ENCODE measurements around the gene CSMD2. TPM values are rescaled to one million over a fixed set of nuclear protein-coding genes. Genes with fewer than 3 reads are reported as not detected.
"Not testable (repeated sequence)": the region's sequence is repeated elsewhere in the genome, so short reads cannot be mapped to it uniquely, and the experiment has no call there.

The CSMD2 gene
- total RNA-seq, 2 experiments from 2014 or later, result not detected

GRCh38 chr1:34101151-34101550 is 63.9 kb downstream of the CSMD2 start:
- intact Hi-C loops (cut with micrococcal nuclease), result no loop called here
- ChIA-PET CTCF (no interaction called here), POLR2A (no interaction called here)
- Mint-ChIP-seq H3K27me3 (peaks cover 8% of the 10 kb centered on the region), H3K4me1 (ENCODE audit: low read depth) (no peaks in the 10 kb centered on the region), H3K4me3 (no peak overlapping the region), H3K36me3 (ENCODE audit: low read depth) (no peaks in the 10 kb centered on the region), H3K9me3 (peaks cover 3% of the 10 kb centered on the region), H3K27ac (no peak overlapping the region)
- no peak for TF ChIP-seq CTCF (IDR thresholded peaks at IDR 0.05)
- DNase-seq (no peak), ATAC-seq (no peak)

GRCh38 chr1:34100332-34100731 is 64.7 kb downstream of the CSMD2 start:
- H3K9me3 Mint-ChIP-seq, result peaks cover 3% of the 10 kb centered on the region
- intact Hi-C loops (cut with micrococcal nuclease), result no loop called here
- H3K4me3 Mint-ChIP-seq, result no peak overlapping the region
- DNase-seq, result no peak
- POLR2A ChIA-PET, result no interaction called here
- H3K36me3 Mint-ChIP-seq (ENCODE audit: low read depth), result no peaks in the 10 kb centered on the region
- CTCF ChIA-PET, result no interaction called here
- H3K4me1 Mint-ChIP-seq (ENCODE audit: low read depth), result no peaks in the 10 kb centered on the region
- no peak overlapping the region for H3K27ac Mint-ChIP-seq
- no peak for ATAC-seq
- TF ChIP-seq CTCF (IDR thresholded peaks at IDR 0.05), result no peak
- H3K27me3 Mint-ChIP-seq, result peaks cover 8% of the 10 kb centered on the region

DNA sequence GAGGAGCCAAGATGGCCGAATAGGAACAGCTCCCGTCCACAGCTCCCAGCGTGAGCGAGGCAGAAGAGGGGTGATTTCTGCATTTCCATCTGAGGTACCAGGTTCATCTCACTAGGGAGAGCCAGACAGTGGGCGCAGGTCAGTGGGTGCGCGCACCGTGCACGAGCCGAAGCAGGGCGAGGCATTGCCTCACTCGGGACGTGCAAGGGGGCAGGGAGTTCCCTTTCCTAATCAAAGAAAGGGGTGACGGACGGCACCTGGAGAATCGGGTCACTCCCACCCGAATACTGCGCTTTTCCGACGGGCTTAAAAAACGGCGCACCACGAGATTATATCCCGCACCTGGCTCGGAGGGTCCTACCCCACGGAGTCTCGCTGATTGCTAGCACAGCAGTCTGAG is 72.6 kb downstream of the CSMD2 start:
- H3K27me3 Mint-ChIP-seq; POLR2A ChIA-PET; DNase-seq; H3K4me3 Mint-ChIP-seq; ATAC-seq; H3K9me3 Mint-ChIP-seq; intact Hi-C loops (cut with micrococcal nuclease); CTCF ChIA-PET; H3K27ac Mint-ChIP-seq; H3K36me3 Mint-ChIP-seq (ENCODE audit: low read depth); H3K4me1 Mint-ChIP-seq (ENCODE audit: low read depth): not testable (repeated sequence)

GRCh38 chr1:34089731-34090130 is 75.3 kb downstream of the CSMD2 start:
- ChIA-PET CTCF (no interaction called here), POLR2A (no interaction called here)
- Mint-ChIP-seq H3K36me3 (ENCODE audit: low read depth) (no peaks in the 10 kb centered on the region), H3K4me1 (ENCODE audit: low read depth) (no peaks in the 10 kb centered on the region), H3K9me3 (no peaks in the 10 kb centered on the region), H3K4me3 (no peak overlapping the region), H3K27me3 (peaks cover 6% of the 10 kb centered on the region), H3K27ac (no peak overlapping the region)
- DNase-seq, result no peak
- intact Hi-C loops (cut with micrococcal nuclease), result no loop called here
- ATAC-seq, result no peak
- TF ChIP-seq CTCF (IDR thresholded peaks at IDR 0.05), result no peak

DNA sequence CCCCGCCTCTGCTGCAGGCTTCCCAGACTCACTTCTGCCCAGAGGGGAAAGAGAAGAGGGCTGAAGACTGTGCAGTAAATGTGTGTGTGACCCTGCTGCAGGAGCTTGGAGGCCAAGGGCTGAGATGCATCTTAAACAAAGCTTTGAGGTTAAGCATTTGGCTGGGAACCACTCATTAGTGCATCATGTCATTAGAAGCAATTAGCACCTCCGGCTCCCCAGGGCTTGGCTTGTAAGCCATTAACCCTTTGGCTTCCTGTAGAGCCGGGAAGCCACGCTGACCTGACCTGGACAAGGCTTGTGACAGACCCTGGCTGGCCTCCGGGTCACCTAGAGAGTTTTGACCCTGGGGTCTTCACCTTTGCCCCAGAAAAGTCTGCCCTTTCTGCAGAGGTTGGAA is 77.0 kb downstream of the CSMD2 start:
- DNase-seq (no peak), ATAC-seq (no peak)
- H3K36me3 Mint-ChIP-seq (ENCODE audit: low read depth), result no peaks in the 10 kb centered on the region
- no peak overlapping the region for H3K4me3 Mint-ChIP-seq
- intact Hi-C loops (cut with micrococcal nuclease), result no loop called here
- no peak overlapping the region for H3K27ac Mint-ChIP-seq
- H3K4me1 Mint-ChIP-seq (ENCODE audit: low read depth), result no peaks in the 10 kb centered on the region
- CTCF ChIA-PET, result no interaction called here
- peaks cover 6% of the 10 kb centered on the region for H3K27me3 Mint-ChIP-seq
- POLR2A ChIA-PET, result no interaction called here
- no peak for TF ChIP-seq CTCF (IDR thresholded peaks at IDR 0.05)
- no peaks in the 10 kb centered on the region for H3K9me3 Mint-ChIP-seq

DNA sequence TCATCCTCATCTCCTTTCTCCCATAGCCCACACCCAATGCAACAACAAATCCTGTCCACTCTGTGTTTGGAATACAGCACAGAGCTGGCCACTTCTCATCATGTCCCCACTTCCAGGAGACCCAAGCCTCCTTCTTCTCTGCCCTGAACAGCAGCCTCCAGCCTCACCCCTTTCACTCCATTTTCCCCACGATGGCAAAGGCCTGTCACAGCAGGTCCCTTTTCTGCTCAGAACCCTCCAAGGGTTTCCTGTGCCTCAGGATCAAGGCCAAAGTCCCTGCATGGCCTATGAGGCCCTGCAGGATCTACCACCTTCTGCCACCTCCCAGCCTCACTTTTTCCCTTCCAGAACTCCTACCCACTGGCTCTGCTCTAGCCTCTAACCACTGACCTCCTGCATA is 78.5 kb downstream of the CSMD2 start:
- ATAC-seq, result no peak
- Mint-ChIP-seq H3K9me3 (peaks cover 3% of the 10 kb centered on the region), H3K4me1 (ENCODE audit: low read depth) (no peaks in the 10 kb centered on the region), H3K36me3 (ENCODE audit: low read depth) (no peaks in the 10 kb centered on the region), H3K27me3 (peaks cover 6% of the 10 kb centered on the region), H3K27ac (no peak overlapping the region), H3K4me3 (no peak overlapping the region)
- CTCF ChIA-PET, result no interaction called here
- TF ChIP-seq CTCF (IDR thresholded peaks at IDR 0.05), result no peak
- POLR2A ChIA-PET, result no interaction called here
- DNase-seq, result no peak
- intact Hi-C loops (cut with micrococcal nuclease), result no loop called here
